Activated effector memory CD4-positive, alpha-beta T cell treated with Interleukin-2 at 50 U/mL for 16 hours (primary cell): Measurements from ENCODE around the gene TYROBP.
A peak's percentile ranks its signal among the peaks of the same experiment; 100 is the strongest.
"Not testable (repeated sequence)": the region's sequence is repeated elsewhere in the genome, so short reads cannot be mapped to it uniquely, and the experiment has no call there.

ENCODE experiments used
- DNase-seq: peaks from one replicate; pipeline ENCODE4 v3.0.0-alpha.2; 2020

The TYROBP gene

GRCh38 chr19:35908010-35908441 lies at the start of gene TYROBP:
Gene TYROBP, minus strand, starts transcription at chr19:35908295. Its CDS starts 67 bp downstream, at chr19:35908228.
- no peak for DNase-seq

DNA sequence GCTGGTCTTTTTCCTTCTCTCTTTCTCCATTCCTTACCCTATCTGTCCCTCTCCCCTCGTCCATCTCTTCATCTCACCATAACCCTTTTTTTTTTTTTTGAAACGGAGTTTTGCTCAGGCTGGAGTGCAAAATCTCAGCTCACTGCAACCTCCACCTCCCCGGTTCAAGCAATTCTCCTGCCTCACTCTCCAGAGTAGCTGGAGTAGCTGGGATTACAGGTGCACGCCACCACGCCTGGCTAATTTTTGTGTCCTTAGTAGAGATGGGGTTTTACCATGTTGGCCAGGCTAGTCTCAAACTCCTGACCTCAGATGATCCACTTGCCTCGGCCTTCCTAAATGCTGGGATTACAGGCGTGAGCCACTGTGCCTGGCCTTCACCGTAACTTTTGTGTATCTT lies 49.3 kb upstream of the TYROBP start:
- not testable (repeated sequence) for DNase-seq

- no peak for DNase-seq
These were observed 48.0 kb upstream of the TYROBP start for GRCh38 chr19:35955881-35956634.

DNA sequence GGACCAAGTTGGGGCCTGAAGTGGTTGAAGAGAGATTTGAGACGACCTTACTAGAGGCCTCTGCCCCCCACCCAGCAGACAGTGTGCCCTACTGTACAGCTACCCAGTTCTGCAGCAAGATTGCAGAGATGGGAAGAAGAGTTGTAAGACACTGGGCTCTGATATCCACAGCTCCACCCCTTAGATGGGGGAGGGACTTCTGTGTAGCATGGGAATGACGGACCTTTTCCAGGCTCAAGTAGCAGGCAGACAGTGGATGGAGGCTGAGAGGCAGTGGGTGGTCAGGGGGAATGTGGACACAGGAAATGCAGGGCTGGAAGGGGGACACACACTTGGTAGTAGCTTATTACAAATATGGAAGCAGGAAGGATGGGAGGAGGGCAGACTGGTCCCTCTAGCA lies 41.0 kb upstream of the TYROBP start:
- DNase-seq = no peak

DNA sequence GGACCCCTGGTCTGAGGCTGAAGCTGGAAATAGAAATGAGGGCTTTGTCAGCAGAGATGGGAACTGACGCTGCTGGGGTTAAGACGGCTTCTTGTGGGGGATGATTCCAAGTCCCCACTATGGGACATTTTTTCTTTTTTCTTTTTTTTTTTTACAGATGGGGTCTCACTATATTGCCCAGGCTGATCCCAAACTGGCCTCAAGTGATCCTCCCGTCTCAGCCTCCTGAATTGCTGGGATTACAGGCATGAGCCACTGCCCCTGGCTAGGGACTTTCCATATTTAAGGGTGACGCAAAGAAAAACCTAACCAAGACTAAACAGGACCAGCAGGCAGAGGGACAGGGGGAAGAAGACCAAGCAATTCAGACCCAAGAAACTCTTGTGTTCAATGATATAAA lies 38.1 kb upstream of the TYROBP start:
- DNase-seq = no peak

GRCh38 chr19:35945121-35945790 lies 37.2 kb upstream of the TYROBP start:
- DNase-seq = no peak

GRCh38 chr19:35944556-35944955 lies 36.5 kb upstream of the TYROBP start:
- no peak for DNase-seq

DNA sequence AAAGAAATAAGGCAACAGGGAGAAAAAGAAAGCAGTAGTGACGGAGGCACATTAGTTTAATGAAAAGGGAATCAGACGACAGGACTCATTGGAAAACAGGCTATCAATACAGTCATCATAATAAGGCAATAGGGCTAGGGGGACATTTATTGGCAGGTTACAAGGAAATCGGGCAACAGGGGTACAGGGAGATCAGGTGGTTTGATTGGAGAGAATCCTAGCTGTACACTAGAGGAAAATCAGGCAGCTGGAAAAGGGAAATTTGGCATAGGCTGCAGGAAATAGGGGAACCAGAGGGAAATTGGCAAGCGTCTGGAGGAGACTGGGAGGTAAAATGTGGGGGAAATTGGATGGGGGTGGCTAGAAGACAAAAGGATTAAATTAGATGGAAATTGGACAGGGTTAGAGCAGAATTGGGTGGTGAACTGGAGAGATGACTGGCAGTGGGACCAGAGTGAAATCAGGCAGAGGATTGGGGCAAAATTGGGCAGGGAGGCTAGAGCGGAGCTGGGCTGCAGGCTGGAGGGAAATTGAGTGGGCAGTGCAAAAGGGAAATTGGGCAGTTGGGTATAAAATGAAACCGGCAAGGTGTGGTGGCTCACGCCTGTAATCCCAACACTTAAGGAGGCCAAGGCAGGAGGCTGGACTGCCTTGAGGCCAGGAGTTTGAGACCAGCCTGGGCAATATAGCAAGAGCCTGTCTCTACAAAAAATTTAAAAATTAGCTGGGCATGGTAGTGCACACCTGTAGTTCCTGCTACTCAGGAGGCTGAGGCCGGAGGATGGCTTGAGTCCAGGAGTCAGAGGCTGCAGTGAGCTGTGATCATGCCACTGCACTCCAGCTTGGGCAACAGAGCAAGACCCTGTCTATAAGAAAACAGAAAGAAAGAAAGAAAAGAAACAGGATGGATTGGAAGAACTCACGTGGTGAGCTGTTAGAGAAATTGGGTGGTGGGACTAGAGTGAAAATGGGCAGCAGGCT lies 35.5 kb upstream of the TYROBP start:
- DNase-seq = no peak

DNA sequence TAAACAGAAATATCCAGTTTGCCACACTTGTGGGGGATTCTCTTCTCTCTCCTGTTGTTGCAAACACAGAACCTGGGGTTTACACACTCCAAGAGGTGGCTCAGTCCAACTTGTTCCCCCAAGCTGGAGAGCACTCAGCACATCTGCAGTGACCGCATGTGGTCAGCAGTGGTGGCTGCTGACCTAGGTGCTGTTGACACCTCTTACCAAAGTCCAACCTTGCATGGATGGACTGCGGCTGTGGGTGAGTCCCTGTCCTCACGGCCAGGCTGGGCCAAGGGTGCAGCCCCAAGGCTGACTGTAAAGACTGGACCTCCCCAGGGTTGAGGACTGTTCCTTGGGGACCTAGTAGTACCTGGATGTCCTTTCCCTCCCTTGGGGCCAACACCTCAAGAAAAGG lies 34.1 kb upstream of the TYROBP start:
- DNase-seq = no peak

DNA sequence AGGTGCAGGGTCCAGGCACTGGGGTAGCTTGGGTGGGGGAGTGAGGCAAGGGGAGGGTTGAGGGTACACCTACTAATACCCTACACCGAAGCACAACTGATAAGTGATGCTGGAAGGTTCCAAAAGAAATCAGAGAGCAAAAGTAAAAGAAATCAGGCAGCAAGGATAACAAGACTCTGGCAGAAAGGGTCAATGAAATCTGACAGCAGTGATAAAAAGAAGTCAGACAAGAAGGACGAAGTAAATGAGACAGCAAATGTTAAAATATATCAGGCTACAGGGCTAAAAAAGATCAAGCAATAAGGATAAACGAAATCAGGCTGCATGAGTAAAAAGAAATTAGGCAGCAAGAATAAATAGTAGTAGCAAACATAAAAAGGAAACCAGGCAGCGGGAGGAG lies 32.7 kb upstream of the TYROBP start:
- DNase-seq = no peak

- DNase-seq = no peak
These were observed 32.1 kb upstream of the TYROBP start for GRCh38 chr19:35940078-35940775.

GRCh38 chr19:35939307-35940077 lies 31.4 kb upstream of the TYROBP start:
- DNase-seq = no peak

GRCh38 chr19:35938282-35939224 lies 30.5 kb upstream of the TYROBP start:
- DNase-seq = no peak

DNA sequence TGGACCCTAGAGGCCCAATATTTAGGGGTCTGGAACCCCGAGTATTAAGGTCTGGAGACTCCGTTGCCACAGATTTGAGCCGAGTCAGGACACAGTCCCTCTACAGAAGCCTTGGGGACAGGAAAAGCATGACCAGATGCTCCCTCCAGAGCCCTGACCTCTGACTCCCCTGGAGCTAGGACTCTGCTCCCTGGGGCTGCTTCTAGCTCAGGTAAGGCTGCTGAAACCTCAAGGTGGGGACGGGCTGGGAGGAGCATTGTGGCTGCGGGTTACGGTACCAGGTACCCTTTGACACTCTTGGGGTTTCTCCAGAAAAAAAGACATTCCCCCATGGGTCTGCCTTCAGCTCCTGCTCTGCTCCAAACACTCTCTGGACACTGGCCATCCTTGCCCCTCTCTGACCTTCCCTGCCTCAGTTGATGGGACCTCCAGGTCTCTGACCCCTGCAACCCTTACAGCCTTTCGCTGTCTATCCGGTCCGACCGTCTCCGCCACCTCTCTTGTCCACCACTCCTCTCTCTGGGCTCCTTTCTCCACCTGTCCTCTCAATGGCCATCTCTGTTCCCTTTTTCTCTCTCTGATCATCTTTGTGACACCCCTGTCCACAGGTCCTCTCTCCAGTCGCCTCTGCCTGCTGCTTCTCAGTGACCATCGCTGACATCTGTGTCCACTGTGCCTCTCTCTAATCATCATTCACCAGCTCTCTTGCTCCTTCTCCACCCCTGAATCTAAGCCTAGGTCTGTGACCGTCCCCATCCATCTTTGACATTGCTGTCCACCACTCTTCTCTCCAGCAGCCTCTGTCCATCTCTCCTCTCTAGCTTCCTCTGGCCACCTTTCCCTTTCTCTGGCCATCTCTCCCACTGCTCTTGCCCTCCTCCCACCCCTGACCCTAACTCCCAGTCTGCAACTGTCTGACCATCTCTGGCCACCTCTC lies 29.5 kb upstream of the TYROBP start:
- no peak for DNase-seq

GRCh38 chr19:35936738-35937268 lies 28.7 kb upstream of the TYROBP start:
- DNase-seq = no peak

DNA sequence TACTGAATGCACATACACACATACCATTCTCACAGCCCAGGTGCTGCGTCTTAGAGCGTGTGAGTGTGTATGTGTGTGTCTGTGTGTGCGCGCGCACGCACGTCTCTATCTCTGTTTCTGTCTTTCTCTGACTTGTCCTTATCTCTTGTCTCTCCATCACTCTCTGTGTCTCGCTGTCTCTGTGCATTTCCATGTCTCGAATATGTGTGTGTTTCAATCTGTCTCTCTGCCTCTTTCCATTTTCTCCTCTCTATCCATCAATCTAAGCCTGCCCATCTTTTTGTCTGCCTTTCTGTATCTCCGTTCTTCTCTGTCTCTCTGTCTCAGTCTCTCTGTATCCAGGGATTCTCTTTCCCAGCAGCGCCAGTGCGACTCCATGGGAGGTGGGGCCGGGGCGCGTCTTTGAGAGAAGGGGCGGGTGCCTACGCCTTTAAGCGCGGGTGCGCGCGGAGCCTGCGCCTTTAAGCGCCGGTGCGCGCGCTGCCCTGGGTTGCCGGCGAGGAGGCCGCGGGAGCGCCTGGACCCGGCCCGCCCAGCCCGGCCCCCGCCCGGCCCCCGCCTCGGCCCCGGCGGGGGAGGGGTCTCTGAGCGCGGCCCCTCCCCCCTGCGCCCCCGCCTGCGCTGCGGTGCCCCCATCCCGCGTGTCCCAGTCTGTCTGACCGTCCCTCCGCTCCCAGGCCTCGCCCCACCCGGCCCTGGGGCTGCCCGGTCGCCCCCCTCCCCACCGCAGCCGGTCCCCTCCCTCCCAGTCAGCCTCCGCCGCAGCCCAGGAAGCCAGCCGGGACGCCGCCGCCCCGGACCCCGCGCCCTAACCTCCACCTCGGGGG lies 28.0 kb upstream of the TYROBP start, which contains the start of gene LRFN3:
LRFN3 (plus strand) TSS at position 464 of the 827 bp plus-strand sequence. CDS start 3,052 bp downstream, outside the sequence.
- peak; percentile 42 for DNase-seq

DNA sequence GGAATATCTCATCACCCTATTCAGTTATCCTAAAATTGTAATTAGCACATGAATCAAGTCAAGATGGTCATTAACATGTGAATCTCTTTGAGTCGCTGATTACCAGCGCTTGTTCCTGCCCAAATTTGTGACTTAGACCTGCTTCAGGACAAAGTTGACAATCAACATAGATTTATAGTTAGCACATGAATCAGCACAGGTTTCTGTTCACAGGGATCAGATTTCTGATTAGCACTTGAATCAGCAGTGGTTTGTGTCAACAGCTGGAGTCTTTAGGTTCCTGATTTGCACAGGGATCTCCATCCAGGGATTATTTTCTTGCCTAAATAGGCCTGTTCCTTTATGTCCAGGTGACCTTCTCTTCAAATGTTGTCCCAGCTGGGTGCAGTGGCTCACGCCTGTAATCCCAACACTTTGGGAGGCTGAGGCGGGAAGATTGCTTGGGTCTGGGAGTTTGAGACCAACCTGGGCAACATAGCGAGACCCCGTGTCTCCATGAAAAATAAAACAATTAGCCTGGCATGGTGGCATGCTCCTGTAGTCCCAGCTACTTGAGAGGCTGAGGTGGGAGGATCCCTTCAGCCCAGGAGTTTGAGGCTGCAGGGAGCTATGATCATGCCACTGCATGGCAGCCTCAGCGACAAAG lies 24.3 kb upstream of the TYROBP start:
- no peak for DNase-seq

DNA sequence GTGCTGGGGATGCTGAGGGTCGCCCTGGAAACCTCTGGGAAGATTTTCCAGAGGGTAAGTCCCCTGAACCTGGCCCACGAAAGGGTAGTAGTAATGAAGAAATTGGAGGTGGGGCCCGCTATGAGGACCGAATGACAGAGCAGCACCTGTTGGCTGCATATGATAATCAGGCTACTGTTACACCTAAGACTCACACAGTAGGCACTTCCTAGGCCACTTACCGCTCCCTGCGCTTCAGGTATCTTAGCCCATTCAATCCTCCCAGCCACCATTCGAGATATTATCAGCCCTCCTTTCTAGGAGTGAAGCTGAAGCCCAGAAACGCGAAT lies 23.7 kb upstream of the TYROBP start:
- no peak for DNase-seq
